NCI-H2107 treated with DMSO at 0.1 percent for 48 hours (cell line): ENCODE measurements around the gene CCL21.

Source experiments
- DNase-seq: peaks from one replicate; lab custom pipeline; 2025; ENCODE audit not compliant: unreplicated experiment; lab: John Stamatoyannopoulos, UW

CCL21 gene

DNA sequence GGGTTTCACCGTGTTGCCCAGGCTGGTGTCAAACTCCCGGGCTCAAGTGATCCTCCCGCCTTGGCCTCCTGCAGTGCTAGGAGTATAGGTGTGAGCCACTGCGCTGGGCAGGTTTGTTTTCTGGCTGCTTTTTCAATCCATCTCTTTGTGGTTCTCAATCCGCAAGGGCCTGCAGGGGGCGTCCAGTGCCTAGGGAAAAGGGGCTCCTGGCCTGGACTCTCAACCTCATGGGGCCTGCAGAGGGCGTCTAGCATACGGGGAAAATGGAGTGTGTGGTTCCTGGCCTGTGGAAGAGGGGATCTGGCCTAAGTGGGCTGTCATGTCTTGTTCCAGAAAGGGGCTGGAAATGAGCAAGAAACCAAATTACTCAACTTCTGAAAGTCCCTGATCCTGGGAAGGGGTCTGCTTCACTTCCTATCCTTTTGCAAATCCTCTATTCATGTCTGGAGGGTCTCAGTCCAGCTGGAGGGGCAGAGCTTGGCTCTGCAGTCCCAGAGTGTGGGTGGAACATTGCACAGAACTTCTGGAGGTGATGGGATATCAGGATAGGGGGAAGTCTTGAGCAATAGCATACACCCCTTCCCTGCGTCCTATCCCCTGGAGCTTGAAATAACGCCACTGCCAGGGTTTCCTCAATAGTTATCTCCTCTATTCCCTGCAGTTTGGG, 34.8 kb downstream of the CCL21 start:
- peak; percentile 81 for DNase-seq

- DNase-seq, result no peak
Observed at GRCh38 chr9:34674440-34674839, 35.5 kb downstream of the CCL21 start.

DNA sequence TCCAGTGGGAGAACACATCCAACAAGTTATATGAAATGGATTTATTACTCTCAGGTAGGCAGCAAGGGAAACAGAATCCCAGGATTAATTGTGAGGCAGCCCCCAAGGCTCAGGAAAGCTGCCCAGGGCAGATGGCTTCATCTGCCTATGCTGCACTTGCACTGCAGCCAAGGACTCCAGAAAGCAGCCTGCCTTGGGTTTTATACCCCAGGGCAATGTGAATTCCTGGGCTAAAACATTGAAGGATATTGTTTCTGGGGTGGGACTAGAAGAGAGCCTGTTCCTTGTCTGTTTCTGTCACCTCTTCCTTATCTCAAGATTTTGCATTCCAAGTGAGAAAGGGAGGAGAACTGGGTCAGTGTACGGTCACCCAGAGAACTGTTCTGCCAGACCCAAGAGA, 38.6 kb downstream of the CCL21 start:
- DNase-seq, result no peak

- no peak for DNase-seq
Observed at GRCh38 chr9:34669809-34670562, 40.0 kb downstream of the CCL21 start.

GRCh38 chr9:34665381-34666250, 44.3 kb downstream of the CCL21 start:
- DNase-seq, result peak; percentile 86

DNA sequence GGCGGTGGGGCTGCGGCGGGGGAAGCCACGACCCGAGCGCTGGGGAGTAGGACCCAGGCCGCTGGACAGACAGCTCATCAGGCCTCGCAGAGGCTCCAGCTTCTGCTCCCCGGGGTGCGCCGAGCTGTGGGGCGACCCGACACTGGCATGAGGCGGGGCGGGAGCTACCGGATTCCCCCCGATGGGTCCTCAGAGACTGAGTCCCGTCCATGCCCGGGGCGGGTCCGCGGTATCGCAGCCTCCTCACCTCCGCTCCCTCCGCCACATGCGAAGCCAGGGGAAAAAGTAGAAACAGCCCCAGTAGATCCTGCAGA, 44.9 kb downstream of the CCL21 start:
- no peak for DNase-seq

DNA sequence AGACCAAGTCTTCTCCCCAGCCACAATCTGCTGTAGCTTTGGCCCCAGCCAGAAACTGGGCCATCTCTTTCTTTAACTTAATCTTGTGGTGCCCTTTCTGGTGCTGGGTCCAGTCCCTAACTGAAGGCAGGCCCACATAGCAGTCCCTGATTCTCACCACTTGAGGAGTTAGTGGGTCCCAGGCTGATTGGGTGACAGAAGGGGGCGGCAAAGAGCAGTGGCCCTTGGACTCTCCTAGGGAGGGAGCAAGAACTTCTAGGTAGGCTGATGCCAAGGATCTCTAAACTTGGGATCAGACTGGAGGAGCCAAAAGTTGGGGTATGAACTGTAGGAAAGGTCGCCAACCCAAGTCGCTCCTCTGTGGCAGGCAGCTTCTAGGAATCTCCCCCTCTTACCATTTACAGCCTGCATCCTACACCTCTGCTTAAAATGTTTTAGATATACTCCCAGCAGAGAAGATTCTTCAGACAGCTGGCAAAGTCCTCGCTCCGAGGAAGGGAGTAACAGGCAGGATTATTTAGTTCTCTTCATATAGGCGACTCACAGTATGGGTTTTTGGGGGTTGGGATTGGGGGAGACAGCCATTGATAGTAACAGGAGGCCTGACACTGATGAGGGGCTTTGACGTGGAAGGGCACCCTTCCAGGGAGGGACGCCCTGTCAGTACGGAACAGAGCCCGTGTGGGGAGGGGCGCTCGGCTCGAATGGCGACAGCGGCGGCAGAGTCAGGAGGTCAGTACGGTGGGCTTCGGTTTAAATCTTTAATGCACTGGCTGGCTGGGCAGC, 45.5 kb downstream of the CCL21 start:
- DNase-seq, result no peak

- no peak for DNase-seq
Observed at GRCh38 chr9:34663303-34663605, 46.7 kb downstream of the CCL21 start.

DNA sequence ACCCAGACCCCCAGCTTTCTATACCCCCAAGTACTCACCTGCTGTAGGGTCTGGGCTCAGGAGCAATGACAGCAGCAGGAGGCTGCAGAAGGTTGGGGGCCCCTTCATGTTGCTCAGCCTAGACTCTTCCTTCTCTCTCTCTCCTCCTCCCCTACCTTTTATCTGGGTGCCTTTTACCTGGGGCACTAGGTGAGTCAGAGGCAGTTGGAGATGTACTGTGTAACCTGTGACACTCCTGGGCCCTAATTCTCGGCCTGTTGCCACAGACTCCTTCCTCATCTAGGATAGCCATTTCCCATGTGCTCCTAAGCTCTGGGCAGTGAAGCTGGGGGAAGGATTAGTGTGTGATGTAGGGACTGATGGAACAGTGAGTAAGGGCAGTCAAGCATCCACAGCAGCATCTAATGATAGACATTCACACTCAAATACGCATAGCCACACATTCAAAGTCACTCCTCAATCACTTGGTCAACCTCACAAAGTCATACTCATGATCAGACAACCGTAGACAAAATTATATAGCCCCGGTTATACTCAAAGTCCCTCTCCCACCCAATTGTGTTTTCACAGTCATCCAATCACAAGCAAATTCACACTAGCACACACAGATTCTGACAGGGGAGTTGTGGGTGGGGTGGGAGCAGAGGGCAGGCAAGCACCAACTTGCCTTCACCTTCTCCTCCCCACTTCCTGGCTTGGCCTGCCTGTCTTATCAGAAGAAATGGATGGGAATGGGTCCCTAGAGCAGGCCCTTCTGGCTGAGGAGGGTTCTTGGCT, 47.2 kb downstream of the CCL21 start, which contains the start of gene CCL27:
TSS of gene CCL27 (minus strand) at position 132 of the 777 bp plus-strand sequence. CDS start at position 108, 24 bp downstream.
- no peak for DNase-seq

DNA sequence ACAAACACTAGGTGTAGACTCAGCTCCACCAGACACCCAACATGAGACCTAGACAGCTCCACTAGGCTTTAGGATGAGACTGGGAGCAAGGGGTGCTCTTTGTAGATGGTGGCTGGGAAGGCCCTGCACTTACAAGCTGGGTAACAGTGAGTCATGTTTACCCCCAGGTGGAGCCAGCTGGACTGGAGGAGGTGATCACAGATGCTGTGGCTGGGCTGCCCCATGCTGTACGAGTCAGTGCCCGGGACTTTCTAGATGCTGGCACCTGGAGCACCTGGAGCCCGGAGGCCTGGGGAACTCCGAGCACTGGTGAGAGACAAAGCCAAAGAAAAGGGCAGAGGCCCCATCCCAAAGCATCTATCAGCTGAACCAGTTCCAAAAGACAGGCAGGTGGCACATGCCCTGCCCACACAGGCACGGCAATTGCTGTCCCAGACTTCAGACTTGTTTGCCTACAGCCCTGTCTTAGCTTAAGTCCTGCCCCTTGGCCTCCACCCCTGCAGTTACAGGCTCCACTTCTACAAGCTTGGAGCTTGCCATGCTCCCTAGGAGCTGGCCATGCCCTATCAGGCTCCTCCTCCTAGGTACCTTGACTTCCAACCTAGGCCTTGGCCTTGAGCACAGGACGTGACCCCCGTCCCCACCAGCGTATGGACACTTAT, 50.2 kb downstream of the CCL21 start:
- no peak for DNase-seq
